Fibroblast of skin of abdomen (primary cell): Measurements from ENCODE around the gene NOX5.

Experiments
- DNase-seq: peaks from one replicate; pipeline ENCODE4 v3.0.0-alpha.2; 2013

The NOX5 gene

GRCh38 chr15:69104050-69104750, 89.7 kb downstream of the NOX5 start:
- DNase-seq, result no peak

GRCh38 chr15:69105451-69105985, 91.0 kb downstream of the NOX5 start:
- no peak for DNase-seq

GRCh38 chr15:69107025-69107620, 92.6 kb downstream of the NOX5 start:
- no peak for DNase-seq
